HG03354 (cell line): ENCODE results near the gene ACTR1B.
"Not testable (repeated sequence)": the region's sequence is repeated elsewhere in the genome, so short reads cannot be mapped to it uniquely, and the experiment has no call there.

ENCODE experiments used
- ATAC-seq: cut with Tn5 transposase; IDR thresholded peaks from one replicate; pipeline ENCODE4 v1.9.1; 2021; ENCODE audit warnings: mild to moderate bottlenecking; ENCODE audit not compliant: unreplicated experiment, poor library complexity, severe bottlenecking

Gene ACTR1B

DNA sequence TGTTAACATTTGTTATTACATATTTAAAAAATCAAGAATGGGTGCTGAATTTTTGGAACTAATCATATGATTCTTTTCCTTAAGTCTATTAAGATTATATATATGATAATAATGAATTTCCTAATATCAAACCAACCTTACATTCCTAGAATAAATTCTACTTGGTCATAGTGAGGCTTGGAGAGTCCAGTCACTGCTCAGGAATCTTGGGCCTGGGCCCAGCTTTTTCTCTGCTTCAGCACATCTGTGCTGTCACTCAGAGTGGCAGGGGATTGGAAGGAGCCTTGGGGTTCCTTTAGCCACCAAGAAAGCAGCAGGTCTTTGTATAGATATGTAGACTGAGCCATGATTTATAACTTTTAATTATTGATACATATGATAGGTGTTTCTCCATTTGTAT, 29.6 kb upstream of the ACTR1B start:
- no peak for ATAC-seq

- ATAC-seq, result no peak
Observed at GRCh38 chr2:97691166-97691565, 27.3 kb upstream of the ACTR1B start.

- no peak for ATAC-seq
Observed at GRCh38 chr2:97688062-97688827, 24.4 kb upstream of the ACTR1B start.

- not testable (repeated sequence) for ATAC-seq
Observed at GRCh38 chr2:97687235-97687634, 23.4 kb upstream of the ACTR1B start.

DNA sequence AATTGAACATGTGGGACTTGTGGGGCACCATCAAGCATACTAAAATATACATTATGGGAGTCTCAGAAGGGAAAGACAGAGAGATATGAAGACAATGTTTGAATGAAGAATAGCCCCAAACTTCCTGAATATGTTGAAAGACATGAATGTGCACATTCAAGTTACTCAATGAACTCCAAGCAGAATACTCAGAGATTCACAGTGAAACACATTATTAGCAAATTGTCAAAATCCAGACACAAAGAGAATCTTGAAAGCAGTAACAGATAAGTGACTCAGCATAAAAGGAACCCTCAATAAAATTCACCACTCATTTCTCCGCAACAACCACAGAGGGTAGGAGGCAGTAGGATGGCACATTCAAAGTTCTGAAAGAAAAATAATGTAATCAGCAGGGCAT, 14.5 kb upstream of the ACTR1B start:
- no peak for ATAC-seq

- ATAC-seq, result no peak
Observed at GRCh38 chr2:97677480-97677879, 13.6 kb upstream of the ACTR1B start.

DNA sequence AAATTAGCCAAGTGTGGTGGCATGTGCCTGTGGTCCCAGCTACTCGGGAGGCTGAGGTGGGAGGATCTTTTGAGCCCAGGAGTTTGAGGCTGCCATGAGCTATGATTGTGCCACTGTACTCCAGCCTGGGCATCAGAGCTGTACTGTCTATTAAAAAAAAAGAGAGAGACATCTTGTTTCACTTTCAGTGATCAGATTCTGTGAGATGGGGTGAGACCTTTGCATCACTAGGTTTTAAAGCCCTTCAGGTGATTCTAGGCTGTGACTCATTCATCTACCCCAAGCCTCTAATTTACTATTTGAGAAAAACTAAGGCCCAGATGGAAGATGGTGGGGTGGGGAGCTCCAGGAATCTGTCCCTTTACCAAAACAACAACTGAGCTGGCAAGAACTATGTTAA, 12.8 kb upstream of the ACTR1B start:
- ATAC-seq, result no peak

DNA sequence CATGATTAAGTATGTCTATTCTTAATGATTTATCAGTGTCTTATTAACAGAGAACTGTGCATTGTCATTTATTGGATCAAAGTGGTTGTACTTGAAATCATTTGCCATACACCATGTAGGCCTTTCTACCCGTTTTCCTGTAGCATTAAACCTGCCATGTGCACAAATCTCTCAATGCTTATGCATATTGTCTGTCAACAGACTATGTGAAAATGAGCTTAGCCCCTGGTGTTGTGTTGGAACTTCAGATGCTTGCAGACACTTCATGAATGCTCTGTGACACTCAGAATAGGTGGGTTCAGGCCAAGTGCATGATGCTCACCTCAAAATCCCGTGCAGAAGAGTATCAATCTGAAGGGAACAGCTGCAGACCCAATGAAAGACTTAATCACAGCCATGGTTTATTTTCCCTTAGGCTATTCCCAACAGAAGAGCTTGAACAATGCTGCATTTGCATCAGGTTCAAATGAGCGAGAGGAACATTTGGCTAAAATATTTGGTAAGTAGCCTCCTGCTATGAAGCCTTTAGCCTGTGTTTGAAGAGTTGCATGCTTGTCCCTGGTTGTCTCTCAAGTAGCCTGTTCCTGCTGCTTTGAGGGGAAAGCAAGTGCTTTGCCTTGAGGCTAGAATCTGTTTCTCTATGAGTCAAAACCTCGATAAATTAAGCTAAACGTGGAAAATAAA, 11.7 kb upstream of the ACTR1B start:
- ATAC-seq, result no peak

DNA sequence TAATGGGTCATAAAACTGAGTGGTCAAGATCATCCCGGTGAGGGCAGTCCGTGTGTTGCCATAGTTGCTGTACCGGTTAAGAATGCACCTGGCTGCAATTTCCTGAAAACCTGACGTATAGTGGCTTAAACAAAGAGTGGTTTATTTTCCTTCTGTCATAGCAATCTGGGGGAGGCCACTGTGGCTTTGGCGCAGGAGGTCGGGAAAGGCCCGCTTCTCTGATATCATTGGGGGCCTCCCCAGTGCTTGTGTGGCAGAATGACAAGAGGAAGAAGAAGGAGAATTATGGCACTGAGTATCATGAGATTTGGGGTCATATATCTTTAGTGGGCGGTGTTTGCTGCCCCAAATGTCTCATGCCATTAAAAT, 10.1 kb upstream of the ACTR1B start:
- ATAC-seq, result no peak

DNA sequence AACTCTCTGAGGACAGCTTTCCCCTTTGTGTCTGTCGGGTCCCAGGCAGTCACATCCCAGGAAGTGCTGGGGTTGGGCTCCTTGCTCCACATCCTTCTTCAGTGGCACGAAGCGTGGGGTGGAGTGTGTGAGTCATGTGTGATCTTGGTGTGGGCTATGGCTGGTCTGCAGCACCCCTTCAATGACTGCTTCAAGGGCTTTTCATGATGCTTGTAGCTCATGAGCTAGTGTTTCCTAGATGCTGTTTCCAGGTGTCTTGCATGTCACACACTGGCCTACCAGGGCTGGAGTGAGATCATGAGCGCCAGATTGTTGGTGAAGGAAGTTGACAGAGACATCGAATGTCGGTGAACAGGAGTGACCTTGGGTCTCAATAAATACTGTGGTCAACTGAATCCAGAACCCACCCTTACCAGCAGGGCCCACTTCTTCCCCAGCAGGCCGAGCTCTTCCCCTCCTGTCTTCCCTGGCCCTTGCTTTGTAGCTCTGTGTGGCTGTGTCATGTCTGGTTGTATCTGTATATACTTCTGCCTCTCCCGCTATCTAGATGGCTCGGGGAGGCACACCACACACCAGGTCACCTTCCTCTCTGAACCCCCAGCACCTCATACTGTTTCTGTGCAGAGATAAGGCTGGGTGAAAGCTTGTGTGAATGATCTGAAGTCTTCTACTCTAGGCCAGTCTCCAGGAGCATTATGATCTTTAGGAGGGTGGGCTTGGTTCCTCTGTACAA, 9.5 kb upstream of the ACTR1B start:
- no peak for ATAC-seq

- not testable (repeated sequence) for ATAC-seq
Observed at GRCh38 chr2:97672606-97673140, 8.8 kb upstream of the ACTR1B start.

DNA sequence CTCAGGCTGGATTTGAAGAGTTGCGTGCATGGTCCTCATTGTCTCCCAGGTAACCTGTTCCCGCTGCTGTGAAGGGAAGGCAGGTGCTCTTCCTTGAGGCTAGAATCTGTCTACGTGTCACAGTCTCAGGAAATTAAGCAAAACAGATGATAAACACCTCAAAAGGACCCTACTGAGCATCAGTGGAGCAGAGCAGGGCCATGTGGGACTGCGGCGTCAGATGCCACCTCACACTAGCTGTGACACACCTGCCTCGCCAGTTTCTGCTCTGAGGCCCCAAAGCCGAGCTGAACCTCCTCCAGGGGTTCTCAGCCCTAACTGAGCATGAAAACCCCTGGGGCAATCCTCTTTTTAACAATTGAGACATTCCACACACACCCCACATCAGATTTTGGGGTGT, 7.7 kb upstream of the ACTR1B start:
- no peak for ATAC-seq

GRCh38 chr2:97670471-97670870, 6.6 kb upstream of the ACTR1B start:
- no peak for ATAC-seq

DNA sequence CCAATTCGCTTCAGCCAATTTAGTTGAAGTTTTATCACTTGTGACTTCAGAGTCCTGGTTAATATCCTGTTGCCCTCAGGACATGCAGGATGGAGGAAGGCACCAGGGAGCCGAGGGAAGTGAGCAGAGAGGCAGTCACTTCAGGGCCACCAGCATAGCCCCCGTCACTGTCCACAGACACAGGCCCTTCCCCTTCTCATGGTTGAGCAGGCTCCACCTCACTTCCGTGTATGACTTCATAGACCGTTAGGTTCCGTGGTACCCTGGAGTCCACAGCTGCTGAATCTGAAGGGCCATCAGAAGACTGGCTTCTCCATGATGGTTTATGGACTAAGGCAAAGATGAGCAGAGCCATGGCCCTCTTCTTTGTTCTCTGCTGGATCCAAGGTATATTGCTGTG, 5.6 kb upstream of the ACTR1B start, which contains the start of gene C2orf92:
C2orf92 (plus strand) TSS at position 266 of the 400 bp plus-strand sequence; CDS start at position 342, 76 bp downstream.
- no peak for ATAC-seq

GRCh38 chr2:97664636-97664970, 759 bp upstream of the ACTR1B start:
- ATAC-seq, result no peak

- no peak for ATAC-seq
Observed at GRCh38 chr2:97663626-97663961, 250 bp downstream of the ACTR1B start.

DNA sequence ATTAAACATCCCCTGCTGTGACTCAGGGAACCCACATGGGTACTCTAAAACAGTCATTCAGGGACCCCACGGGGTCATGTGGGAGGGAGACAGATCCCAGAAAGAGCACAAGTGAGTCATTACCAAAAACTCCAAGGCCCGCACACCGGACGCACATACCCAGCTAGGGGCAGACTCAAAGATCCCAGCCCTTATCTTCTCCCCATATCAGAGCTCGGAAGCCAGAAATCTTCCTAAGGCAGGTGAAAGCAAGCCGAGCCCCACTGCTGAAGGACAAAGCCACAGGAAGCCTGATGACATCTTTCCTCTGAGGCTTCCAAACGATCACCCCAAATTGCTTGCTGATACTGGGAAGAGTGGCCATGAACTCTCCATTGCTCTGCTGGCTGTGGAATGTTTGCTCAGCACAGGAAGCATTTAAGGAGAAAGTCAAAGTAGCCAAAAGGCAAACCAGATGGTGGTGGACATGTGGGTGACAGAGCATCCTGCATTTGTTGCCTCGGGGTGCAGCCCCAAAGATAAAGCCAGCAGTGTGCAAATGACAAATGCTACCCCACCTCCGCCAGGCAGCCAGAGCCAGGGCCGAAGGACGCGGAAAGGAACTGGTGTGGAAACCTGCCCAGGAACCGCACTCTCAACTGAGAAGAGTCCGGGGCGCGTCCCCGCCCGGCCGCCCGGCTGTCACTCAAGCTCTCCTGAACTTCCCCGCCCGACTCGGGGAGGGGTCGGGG, 784 bp downstream of the ACTR1B start:
- peak; percentile 58 for ATAC-seq

DNA sequence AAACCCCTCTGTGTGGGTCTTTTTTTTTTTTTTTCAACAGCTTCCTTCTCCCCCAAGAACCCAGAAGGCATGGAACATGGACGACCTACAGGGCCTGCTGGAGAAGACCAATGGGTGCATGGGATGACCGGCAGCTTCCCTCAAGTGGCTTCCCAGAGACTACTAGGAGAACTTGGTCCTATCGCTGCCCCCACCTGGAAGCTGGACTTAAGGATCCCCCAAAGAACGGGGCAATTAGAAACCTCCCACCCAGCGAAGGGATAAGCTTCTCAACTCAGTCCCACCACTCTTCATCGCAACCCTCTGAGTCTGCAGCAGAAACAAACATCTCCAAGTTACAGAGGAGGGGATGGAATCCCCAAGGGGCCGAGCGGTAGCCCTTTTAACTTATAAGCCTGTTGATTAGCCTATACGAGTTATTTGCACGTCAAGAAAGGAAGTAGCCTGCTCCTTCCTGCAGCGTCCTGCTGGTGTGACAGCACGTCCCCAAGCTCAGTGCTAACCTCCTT, 1.4 kb downstream of the ACTR1B start:
- no peak for ATAC-seq

DNA sequence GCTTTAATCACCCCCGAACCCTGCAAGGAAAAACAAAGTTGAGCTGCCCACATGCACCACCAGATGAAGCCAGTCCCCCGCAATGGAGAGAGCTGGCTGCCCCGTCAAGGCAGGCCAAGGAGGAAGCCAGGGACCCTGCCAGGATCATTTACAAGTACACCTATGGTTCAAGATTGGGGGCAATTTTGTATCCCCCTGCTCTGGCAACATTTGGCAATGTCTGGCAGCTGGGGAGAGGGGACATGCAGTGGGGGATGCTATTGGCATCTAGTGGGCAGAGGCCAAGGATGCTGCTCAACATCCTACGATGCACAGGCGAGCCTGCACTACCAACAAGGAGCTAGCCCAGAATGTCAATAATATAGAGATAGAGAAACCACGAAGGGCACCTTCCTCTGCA, 1.9 kb downstream of the ACTR1B start:
- no peak for ATAC-seq
